ENCODE measurements around the gene UPK3A. TPM values are rescaled to one million over a fixed set of nuclear protein-coding genes. Genes with fewer than 3 reads are reported as not detected.

The UPK3A gene
- total RNA-seq, 1 donor from 2014 or later, result not detected

- no peaks in the 10 kb centered on the region for H3K36me3 Mint-ChIP-seq (ENCODE audit: low read depth)
- no peaks in the 10 kb centered on the region for H3K27me3 Mint-ChIP-seq (ENCODE audit: low read depth)
- no peak overlapping the region for H3K4me3 Mint-ChIP-seq
- TF ChIP-seq CTCF (conservative IDR thresholded peaks at IDR 0.05), result peak; percentile 36
- H3K9me3 Mint-ChIP-seq, result no peaks in the 10 kb centered on the region
- no peak for DNase-seq (ENCODE audit: low read depth, low spot score)
- peaks cover 30% of the 10 kb centered on the region for H3K4me1 Mint-ChIP-seq
- H3K27ac Mint-ChIP-seq (ENCODE audit: unreplicated experiment), result no peak overlapping the region
Measured at GRCh38 chr22:45317551-45318167, 32.9 kb downstream of the UPK3A start.

- Mint-ChIP-seq H3K27ac (ENCODE audit: unreplicated experiment) (peak overlapping the region; percentile 4), H3K27me3 (ENCODE audit: low read depth) (no peaks in the 10 kb centered on the region), H3K9me3 (no peaks in the 10 kb centered on the region), H3K4me1 (peaks cover 30% of the 10 kb centered on the region), H3K36me3 (ENCODE audit: low read depth) (no peaks in the 10 kb centered on the region), H3K4me3 (no peak overlapping the region)
- DNase-seq (ENCODE audit: low read depth, low spot score), result no peak
- TF ChIP-seq CTCF (conservative IDR thresholded peaks at IDR 0.05), result no peak
Measured at GRCh38 chr22:45318168-45318557, 33.4 kb downstream of the UPK3A start.

GRCh38 chr22:45318558-45319323 is 34.0 kb downstream of the UPK3A start:
- Mint-ChIP-seq H3K4me1 (peaks cover 27% of the 10 kb centered on the region), H3K9me3 (no peaks in the 10 kb centered on the region), H3K27ac (ENCODE audit: unreplicated experiment) (no peak overlapping the region), H3K36me3 (ENCODE audit: low read depth) (peaks cover 5% of the 10 kb centered on the region), H3K4me3 (no peak overlapping the region), H3K27me3 (ENCODE audit: low read depth) (no peaks in the 10 kb centered on the region)
- DNase-seq (ENCODE audit: low read depth, low spot score), result no peak
- TF ChIP-seq CTCF (conservative IDR thresholded peaks at IDR 0.05), result no peak

- Mint-ChIP-seq H3K27me3 (ENCODE audit: low read depth) (no peaks in the 10 kb centered on the region), H3K9me3 (no peaks in the 10 kb centered on the region), H3K36me3 (ENCODE audit: low read depth) (peaks cover 8% of the 10 kb centered on the region), H3K4me1 (peaks cover 27% of the 10 kb centered on the region), H3K27ac (ENCODE audit: unreplicated experiment) (no peak overlapping the region), H3K4me3 (no peak overlapping the region)
- no peak for TF ChIP-seq CTCF (conservative IDR thresholded peaks at IDR 0.05)
- no peak for DNase-seq (ENCODE audit: low read depth, low spot score)
Measured at GRCh38 chr22:45319324-45319685, 34.6 kb downstream of the UPK3A start.

GRCh38 chr22:45320357-45320976 is 35.7 kb downstream of the UPK3A start:
- no peak for TF ChIP-seq CTCF (conservative IDR thresholded peaks at IDR 0.05)
- H3K36me3 Mint-ChIP-seq (ENCODE audit: low read depth), result peaks cover 12% of the 10 kb centered on the region
- H3K27me3 Mint-ChIP-seq (ENCODE audit: low read depth), result no peaks in the 10 kb centered on the region
- peaks cover 27% of the 10 kb centered on the region for H3K4me1 Mint-ChIP-seq
- no peak overlapping the region for H3K4me3 Mint-ChIP-seq
- H3K9me3 Mint-ChIP-seq, result no peaks in the 10 kb centered on the region
- H3K27ac Mint-ChIP-seq (ENCODE audit: unreplicated experiment), result no peak overlapping the region
- DNase-seq (ENCODE audit: low read depth, low spot score), result no peak

Measured in neural crest cell (in vitro differentiated cells).